Peyer's patch (tissue), 4 donors: ENCODE data around the gene APLP1. TPM values are rescaled to one million over a fixed set of nuclear protein-coding genes. Genes with fewer than 3 reads are reported as not detected.
A peak's percentile ranks its signal among the peaks of the same experiment; 100 is the strongest.
"Not testable (repeated sequence)": the region's sequence is repeated elsewhere in the genome, so short reads cannot be mapped to it uniquely, and the experiment has no call there.

Source experiments
- DNase-seq, 3 donors: peaks; one replicate each; pipeline ENCODE4 v3.0.0-alpha.2; 2017 to 2019
- H3K27ac ChIP-seq, 4 donors: fragments of 200-600 bp; sonication (generic); one replicate each; pipeline ENCODE4 v1.5.1; 2016 to 2019
- H3K27me3 ChIP-seq, 2 donors: fragments of 200-600 bp; sonication (generic); one replicate each; pipeline ENCODE4 v1.5.1; 2019
- H3K36me3 ChIP-seq, 3 donors: fragments of 200-600 bp; sonication (generic); one replicate each; pipeline ENCODE4 v1.5.1; 2016 to 2019
- H3K4me1 ChIP-seq, 4 donors: fragments of 200-600 bp; sonication (generic); one replicate each; pipeline ENCODE4 v1.5.1; 2016 to 2019
- H3K4me3 ChIP-seq, 4 donors: fragments of 200-600 bp; sonication (generic); 1 replicate in 3 of 4; 2 replicates in 1 of 4; pipeline ENCODE4 v1.5.1; 2016 to 2019; ENCODE audit warnings: mild to moderate bottlenecking in 1 of 4
- H3K9me3 ChIP-seq, 4 donors: fragments of 200-600 bp; sonication (generic); one replicate each; pipeline ENCODE4 v1.5.1; 2016 to 2019; ENCODE audit warnings: mild to moderate bottlenecking in 1 of 4
- POLR2A ChIP-seq, 2 donors: fragments of 450-650 bp; IDR thresholded peaks; one replicate each; pipeline ENCODE4 v1.5.1; 2017; ENCODE audit warnings: antibody characterized with exemption in 2 of 2, mild to moderate bottlenecking in 2 of 2, moderate library complexity in 2 of 2
- total RNA-seq, 4 donors: library from RNA; depleted of rRNA; stranded (reverse); fragments of >200 nt; gene quantifications; one replicate each; pipeline ENCODE4 v1.1.0, GENCODE V29; 2016
- TF ChIP-seq, protein P1 (sequence below), 6 experiments: fragments of 450-650 bp in 4 of 6; fragments of 200-600 bp in 2 of 6; sonication (generic) in 1 of 6; IDR thresholded peaks; one replicate each; pipeline ENCODE4 v1.5.1; 2017 to 2019; ENCODE audit warnings: antibody characterized with exemption in 6 of 6, mild to moderate bottlenecking in 3 of 6, moderate library complexity in 1 of 6

Gene APLP1
- total RNA-seq, 4 donors from 2014 or later, result 0.53 to 8.3 (median 1.7) TPM

DNA sequence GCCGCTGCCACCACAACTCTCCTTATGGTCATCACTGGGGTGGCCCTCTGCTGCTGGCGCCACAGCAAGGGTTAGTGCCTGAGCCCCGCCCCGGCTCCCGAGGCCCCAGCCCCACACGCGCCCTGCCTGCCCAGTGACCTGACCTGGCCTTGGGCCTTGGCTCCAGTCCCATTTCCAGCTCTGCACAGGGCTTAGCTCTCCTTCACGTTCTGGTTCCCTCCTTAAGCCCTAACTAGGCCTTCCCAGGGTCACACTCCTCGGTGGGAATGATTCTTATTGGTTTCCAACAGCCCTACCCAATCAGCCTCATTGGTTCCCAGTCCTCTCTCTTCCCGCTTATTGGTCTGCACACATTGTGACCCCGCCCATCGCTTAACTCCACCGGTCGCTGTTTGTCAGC, 5.8 kb upstream of the APLP1 start:
- TF ChIP-seq, protein P1, sequence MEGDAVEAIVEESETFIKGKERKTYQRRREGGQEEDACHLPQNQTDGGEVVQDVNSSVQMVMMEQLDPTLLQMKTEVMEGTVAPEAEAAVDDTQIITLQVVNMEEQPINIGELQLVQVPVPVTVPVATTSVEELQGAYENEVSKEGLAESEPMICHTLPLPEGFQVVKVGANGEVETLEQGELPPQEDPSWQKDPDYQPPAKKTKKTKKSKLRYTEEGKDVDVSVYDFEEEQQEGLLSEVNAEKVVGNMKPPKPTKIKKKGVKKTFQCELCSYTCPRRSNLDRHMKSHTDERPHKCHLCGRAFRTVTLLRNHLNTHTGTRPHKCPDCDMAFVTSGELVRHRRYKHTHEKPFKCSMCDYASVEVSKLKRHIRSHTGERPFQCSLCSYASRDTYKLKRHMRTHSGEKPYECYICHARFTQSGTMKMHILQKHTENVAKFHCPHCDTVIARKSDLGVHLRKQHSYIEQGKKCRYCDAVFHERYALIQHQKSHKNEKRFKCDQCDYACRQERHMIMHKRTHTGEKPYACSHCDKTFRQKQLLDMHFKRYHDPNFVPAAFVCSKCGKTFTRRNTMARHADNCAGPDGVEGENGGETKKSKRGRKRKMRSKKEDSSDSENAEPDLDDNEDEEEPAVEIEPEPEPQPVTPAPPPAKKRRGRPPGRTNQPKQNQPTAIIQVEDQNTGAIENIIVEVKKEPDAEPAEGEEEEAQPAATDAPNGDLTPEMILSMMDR (IDR thresholded peaks at IDR 0.05), result no peak
- no peak for TF ChIP-seq POLR2A (IDR thresholded peaks at IDR 0.05)
- Histone ChIP-seq H3K4me3 (no peak overlapping the region), H3K27ac (no peak overlapping the region), H3K4me1 (no peaks in the 10 kb centered on the region), H3K9me3 (no peaks in the 10 kb centered on the region), H3K36me3 (no peaks in the 10 kb centered on the region), H3K27me3 (peaks cover 0 to 15% of the 10 kb centered on the region in 2 donors)
- DNase-seq, result no peak

DNA sequence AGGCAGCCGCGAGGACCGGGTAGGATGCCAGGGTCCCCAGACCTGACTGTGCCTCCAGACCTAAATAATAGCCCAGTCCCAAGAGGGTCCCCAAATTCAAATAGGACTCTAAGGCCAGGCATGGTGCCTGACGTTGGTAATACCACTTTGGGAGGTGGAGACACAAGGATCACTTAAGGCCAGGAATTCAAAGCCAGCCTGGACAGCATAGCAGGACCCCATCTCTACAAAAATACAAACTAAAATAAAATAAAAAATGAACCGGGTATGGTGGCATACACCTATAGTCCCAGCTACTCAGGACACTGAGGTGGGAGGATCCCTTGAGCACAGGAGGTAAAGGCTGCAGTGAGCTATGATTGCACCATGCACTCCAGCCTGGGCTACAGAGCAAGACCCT, 5.4 kb upstream of the APLP1 start:
- H3K4me1 ChIP-seq, result peaks cover 0 to under 1% (median 0%) of the 10 kb centered on the region in 4 donors
- no peak for DNase-seq
- H3K9me3 ChIP-seq, result no peaks in the 10 kb centered on the region
- no peaks in the 10 kb centered on the region for H3K36me3 ChIP-seq
- peaks cover 0 to 15% of the 10 kb centered on the region in 2 donors for H3K27me3 ChIP-seq
- no peak for TF ChIP-seq POLR2A (IDR thresholded peaks at IDR 0.05)
- TF ChIP-seq, protein P1 (IDR thresholded peaks at IDR 0.05), result no peak
- H3K4me3 ChIP-seq, result no peak overlapping the region
- H3K27ac ChIP-seq, result no peak overlapping the region

DNA sequence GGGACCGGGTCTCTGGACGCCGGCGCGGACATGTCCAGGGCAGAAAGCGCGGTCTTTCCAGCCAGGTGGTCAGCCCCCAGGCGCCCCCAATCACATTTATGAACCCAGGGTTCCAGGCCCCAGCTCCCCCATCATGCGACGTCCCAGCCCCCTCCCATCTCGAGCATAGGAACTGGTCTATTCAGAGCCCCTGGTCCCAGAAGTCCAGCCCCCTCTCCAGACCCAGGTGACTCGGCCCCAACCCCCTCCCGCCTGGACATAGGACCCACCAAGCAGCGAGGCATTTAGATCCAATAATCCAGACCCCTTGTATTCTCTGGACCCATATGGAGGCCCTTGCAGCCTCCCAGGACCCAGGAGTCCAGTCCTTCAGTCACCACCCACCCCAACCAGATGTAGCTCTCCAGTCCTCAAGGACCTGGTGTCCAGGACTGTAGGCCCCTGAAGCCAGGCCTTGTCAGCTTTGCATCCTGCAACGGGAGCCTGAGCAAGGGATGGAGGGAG, 501 bp downstream of the APLP1 start:
- Histone ChIP-seq H3K27me3 (no peaks in the 10 kb centered on the region), H3K36me3 (no peaks in the 10 kb centered on the region), H3K9me3 (no peaks in the 10 kb centered on the region), H3K4me3 (peak overlapping the region; percentile 20 to 56 (median 55)), H3K27ac (no peak overlapping the region), H3K4me1 (peaks cover 0 to 20% (median 18%) of the 10 kb centered on the region in 4 donors)
- no peak for DNase-seq
- TF ChIP-seq, protein P1 (IDR thresholded peaks at IDR 0.05), result no peak
- no peak for TF ChIP-seq POLR2A (IDR thresholded peaks at IDR 0.05)

DNA sequence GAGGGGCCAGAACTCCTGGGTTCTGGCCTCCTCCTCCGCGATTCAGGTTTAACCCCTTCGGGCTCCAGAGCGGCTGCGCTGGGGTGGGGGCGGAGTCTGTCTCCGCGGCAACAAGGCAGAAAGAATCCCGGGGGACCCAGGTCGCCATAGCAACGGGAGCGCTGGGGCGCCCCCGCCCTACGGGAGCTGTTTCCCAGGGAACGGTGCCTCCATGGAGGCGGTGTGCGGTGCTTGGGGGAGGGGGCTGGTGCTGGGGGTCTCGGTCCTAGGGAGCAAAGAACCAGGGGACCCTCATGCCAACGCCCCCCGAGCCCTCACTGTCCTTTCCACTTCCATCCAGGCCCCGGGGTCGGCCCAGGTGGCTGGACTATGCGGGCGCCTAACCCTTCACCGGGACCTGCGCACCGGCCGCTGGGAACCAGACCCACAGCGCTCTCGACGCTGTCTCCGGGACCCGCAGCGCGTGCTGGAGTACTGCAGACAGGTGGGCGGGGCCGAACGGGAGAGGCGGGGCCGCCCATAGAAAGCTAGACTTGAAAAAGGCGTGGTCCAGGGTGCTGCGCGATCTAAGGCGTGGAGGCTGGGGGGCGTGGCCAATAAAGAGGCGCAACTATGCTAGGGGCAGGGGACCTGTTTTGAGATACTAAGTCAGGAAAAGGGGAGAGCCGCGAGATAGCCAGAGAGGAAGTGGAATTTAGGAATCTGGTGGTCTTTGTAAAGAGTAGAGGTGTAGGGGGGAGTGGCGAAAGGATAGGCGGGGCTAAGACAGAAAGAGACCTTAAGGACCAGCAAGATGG, 1.2 kb downstream of the APLP1 start:
- Histone ChIP-seq H3K4me3 (peak overlapping the region in 3 of 4 donors; percentile 29 to 56 (median 55)), H3K9me3 (no peaks in the 10 kb centered on the region), H3K27me3 (no peaks in the 10 kb centered on the region), H3K36me3 (no peaks in the 10 kb centered on the region), H3K4me1 (peaks cover 0 to 20% (median 18%) of the 10 kb centered on the region in 4 donors), H3K27ac (no peak overlapping the region)
- peak; percentile 65 to 83 (median 67) for DNase-seq
- TF ChIP-seq, protein P1 (IDR thresholded peaks at IDR 0.05), result no peak
- no peak for TF ChIP-seq POLR2A (IDR thresholded peaks at IDR 0.05)

DNA sequence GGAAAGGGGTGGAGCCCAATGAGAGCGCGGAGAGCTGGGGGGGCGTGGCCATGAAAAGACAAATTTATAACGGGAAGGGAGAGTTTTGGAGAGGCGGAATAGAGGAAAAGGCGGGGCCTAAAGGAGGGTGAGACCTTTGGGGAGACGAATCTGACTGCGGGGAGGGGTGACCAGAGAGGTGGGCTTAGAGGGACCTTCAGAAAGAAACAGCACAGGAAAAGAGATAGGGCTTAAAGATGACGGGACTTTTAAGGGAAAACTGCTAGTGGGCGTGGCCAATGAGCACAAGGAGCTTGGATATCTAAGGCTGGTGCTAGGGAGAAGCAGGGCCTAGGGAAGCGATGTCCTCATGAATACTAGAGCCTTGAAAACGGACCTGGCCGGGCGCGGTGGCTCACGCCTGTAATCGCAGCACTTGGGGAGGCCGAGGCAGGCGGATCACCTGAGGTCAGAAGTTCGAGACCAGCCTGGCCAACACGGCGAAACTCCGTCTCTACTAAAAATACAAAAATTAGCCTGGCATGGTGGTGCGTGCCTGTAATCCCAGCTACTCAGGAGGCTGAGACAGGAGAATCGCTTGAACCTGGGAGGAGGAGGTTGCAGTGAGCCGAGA, 1.9 kb downstream of the APLP1 start:
- peak overlapping the region in 1 of 4 donors; percentile 55 for H3K4me3 ChIP-seq

DNA sequence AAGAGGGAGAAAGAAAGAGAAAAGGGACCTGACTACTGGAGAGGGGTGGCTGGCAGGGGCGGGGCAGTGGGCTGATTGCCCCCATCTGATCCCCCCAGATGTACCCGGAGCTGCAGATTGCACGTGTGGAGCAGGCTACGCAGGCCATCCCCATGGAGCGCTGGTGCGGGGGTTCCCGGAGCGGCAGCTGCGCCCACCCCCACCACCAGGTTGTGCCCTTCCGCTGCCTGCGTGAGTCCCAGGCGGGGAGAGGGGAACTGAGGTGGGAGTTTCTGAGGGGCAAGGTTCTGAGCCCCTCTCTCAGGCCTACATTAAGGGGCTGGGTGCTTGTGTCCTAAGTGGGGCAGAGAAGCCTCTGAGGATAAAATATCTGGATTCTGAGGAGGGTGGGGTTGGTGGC, 2.4 kb downstream of the APLP1 start:
- Histone ChIP-seq H3K27ac (no peak overlapping the region), H3K9me3 (no peaks in the 10 kb centered on the region), H3K4me1 (peaks cover 0 to 20% (median 18%) of the 10 kb centered on the region in 4 donors), H3K36me3 (no peaks in the 10 kb centered on the region), H3K4me3 (no peak overlapping the region), H3K27me3 (no peaks in the 10 kb centered on the region)
- TF ChIP-seq, protein P1 (IDR thresholded peaks at IDR 0.05), result no peak
- no peak for TF ChIP-seq POLR2A (IDR thresholded peaks at IDR 0.05)
- DNase-seq, result no peak

More for the DNA sequence above, 1.9 kb downstream of the APLP1 start:
- not testable (repeated sequence) for H3K27me3 ChIP-seq, H3K36me3 ChIP-seq, H3K9me3 ChIP-seq, DNase-seq, H3K27ac ChIP-seq
- peaks cover 0 to 20% (median 18%) of the 10 kb centered on the region in 4 donors for H3K4me1 ChIP-seq
